Hepatocyte (in vitro differentiated cells): ENCODE data around the gene ENTPD3.

Experiments used
- CTCF ChIP-seq: fragments of 200-600 bp; sonication (generic); IDR thresholded peaks from 2 replicates; pipeline ENCODE4 v1.5.1; 2016; ENCODE audit warnings: antibody characterized with exemption, mild to moderate bottlenecking; ENCODE audit not compliant: poor library complexity
- EZH2 ChIP-seq: fragments of 200-600 bp; sonication (generic); IDR thresholded peaks from 2 replicates; pipeline ENCODE4 v1.6.1; 2016; ENCODE audit warnings: antibody characterized with exemption, mild to moderate bottlenecking, borderline replicate concordance
- EZH2phosphoT487 ChIP-seq: fragments of 200-600 bp; sonication (generic); IDR thresholded peaks from one replicate; pipeline ENCODE4 v1.6.1; 2018; ENCODE audit warnings: antibody characterized with exemption, mild to moderate bottlenecking, low read depth, moderate library complexity; ENCODE audit not compliant: unreplicated experiment, severe bottlenecking

- TF ChIP-seq CTCF (no peak), EZH2 (no peak), EZH2phosphoT487 (no peak)
These were observed 78.1 kb downstream of the ENTPD3 start for GRCh38 chr3:40465111-40465407.
